ENCODE data around the gene SLC25A41.
A peak's percentile ranks its signal among the peaks of the same experiment; 100 is the strongest.

DNA sequence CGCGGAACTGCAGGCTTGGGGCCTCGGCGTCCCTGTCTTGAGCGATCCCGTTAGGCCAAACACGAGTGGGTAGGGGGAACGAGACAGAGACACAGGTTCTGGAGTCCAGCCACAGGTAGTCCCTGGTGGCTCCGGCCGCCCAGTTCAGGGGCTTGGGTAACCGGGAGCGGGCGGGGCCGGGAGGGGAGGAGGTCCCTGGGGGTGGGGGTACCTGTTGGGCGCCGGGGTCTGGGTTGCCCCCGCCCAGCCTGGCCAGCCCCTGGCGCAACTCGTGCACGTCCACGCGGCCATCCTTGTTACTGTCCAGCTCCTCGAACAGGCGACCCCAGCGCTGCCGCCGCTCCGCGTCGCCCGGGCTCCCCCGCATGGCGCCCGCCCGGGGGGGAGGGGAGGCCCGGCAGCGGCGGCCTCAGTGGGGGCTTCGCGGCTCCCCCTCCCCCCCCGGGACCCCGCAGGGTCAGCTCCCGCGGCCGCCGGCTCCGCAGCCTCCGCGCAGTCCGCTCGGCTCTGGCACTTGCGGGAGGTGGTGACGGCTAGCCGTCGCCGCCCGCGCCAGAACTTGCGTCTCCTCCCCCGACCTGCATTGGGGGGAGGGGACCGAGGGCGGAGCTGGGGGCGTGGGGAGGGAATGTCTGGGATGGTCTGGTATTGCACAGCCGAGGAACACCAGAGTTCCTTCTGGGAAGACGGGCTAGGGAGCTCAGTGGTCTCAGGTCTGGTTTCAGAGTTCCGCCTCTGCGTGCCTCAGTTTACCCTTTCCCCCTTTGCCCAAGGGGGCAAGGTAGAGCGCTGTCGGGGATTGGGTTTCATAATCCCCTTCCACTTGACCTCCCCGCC, 25.9 kb upstream of the SLC25A41 start, which contains the start of gene SLC25A23:
- peak; percentile 29 to 34 for TF ChIP-seq POLR2A (IDR thresholded peaks at IDR 0.05)
- TF ChIP-seq, protein P1, sequence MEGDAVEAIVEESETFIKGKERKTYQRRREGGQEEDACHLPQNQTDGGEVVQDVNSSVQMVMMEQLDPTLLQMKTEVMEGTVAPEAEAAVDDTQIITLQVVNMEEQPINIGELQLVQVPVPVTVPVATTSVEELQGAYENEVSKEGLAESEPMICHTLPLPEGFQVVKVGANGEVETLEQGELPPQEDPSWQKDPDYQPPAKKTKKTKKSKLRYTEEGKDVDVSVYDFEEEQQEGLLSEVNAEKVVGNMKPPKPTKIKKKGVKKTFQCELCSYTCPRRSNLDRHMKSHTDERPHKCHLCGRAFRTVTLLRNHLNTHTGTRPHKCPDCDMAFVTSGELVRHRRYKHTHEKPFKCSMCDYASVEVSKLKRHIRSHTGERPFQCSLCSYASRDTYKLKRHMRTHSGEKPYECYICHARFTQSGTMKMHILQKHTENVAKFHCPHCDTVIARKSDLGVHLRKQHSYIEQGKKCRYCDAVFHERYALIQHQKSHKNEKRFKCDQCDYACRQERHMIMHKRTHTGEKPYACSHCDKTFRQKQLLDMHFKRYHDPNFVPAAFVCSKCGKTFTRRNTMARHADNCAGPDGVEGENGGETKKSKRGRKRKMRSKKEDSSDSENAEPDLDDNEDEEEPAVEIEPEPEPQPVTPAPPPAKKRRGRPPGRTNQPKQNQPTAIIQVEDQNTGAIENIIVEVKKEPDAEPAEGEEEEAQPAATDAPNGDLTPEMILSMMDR (IDR thresholded peaks at IDR 0.05) = no peak

All from Peyer's patch (tissue), 4 donors.